Stimulated activated CD8-positive, alpha-beta memory T cell treated with anti-CD3 and anti-CD28 coated beads, Interleukin-15, amount 100 ng/mL, for 1 hour (primary cell): ENCODE data around the gene FAM163A.
"Not testable (repeated sequence)": the region's sequence is repeated elsewhere in the genome, so short reads cannot be mapped to it uniquely, and the experiment has no call there.

ENCODE experiments used
- DNase-seq: peaks from one replicate; pipeline ENCODE4 v3.0.0-alpha.2; 2020; ENCODE audit warnings: low read depth

The FAM163A gene

GRCh38 chr1:179816196-179816960, 73.3 kb downstream of the FAM163A start:
- no peak for DNase-seq

GRCh38 chr1:179817056-179817455, 74.0 kb downstream of the FAM163A start:
- DNase-seq: no peak

- DNase-seq: no peak
These were observed 74.7 kb downstream of the FAM163A start for GRCh38 chr1:179817789-179818188.

GRCh38 chr1:179818260-179818659, 75.2 kb downstream of the FAM163A start:
- no peak for DNase-seq

GRCh38 chr1:179818743-179819173, 75.7 kb downstream of the FAM163A start:
- no peak for DNase-seq

GRCh38 chr1:179820226-179820970, 77.3 kb downstream of the FAM163A start:
- DNase-seq: no peak

- no peak for DNase-seq
These were observed 78.4 kb downstream of the FAM163A start for GRCh38 chr1:179821524-179821923.

GRCh38 chr1:179822065-179822464, 79.0 kb downstream of the FAM163A start:
- DNase-seq: no peak

GRCh38 chr1:179823693-179824092, 80.6 kb downstream of the FAM163A start:
- DNase-seq: no peak

- no peak for DNase-seq
These were observed 81.2 kb downstream of the FAM163A start for GRCh38 chr1:179824265-179824664.

- no peak for DNase-seq
These were observed 82.1 kb downstream of the FAM163A start for GRCh38 chr1:179825206-179825605.

- no peak for DNase-seq
These were observed 82.8 kb downstream of the FAM163A start for GRCh38 chr1:179825798-179826460.

GRCh38 chr1:179826626-179827280, 83.7 kb downstream of the FAM163A start:
- no peak for DNase-seq

GRCh38 chr1:179828554-179829110, 85.5 kb downstream of the FAM163A start:
- DNase-seq: no peak

- DNase-seq: no peak
These were observed 88.1 kb downstream of the FAM163A start for GRCh38 chr1:179831225-179831624.

- DNase-seq: no peak
These were observed 89.0 kb downstream of the FAM163A start for GRCh38 chr1:179831852-179832699.

GRCh38 chr1:179836686-179837445, 93.8 kb downstream of the FAM163A start:
- DNase-seq: not testable (repeated sequence)

GRCh38 chr1:179840107-179840506, 97.0 kb downstream of the FAM163A start:
- no peak for DNase-seq

GRCh38 chr1:179848233-179848632, 105.1 kb downstream of the FAM163A start:
- no peak for DNase-seq

GRCh38 chr1:179853102-179853501, 110.0 kb downstream of the FAM163A start:
- DNase-seq: no peak
